ENCODE data around the gene NDUFS7. TPM values are rescaled to one million over a fixed set of nuclear protein-coding genes. Genes with fewer than 3 reads are reported as not detected.

NDUFS7 gene
- total RNA-seq, 1 donor from 2014 or later: 55.9 TPM

- H3K36me3 Mint-ChIP-seq: no peaks in the 10 kb centered on the region
- peak overlapping the region; percentile 23 for H3K27ac Mint-ChIP-seq
- H3K9me3 Mint-ChIP-seq: no peaks in the 10 kb centered on the region
- TF ChIP-seq CTCF (IDR thresholded peaks at IDR 0.05; ENCODE audit: unreplicated experiment): no peak
- H3K4me1 Mint-ChIP-seq: peaks cover 16% of the 10 kb centered on the region
- no peaks in the 10 kb centered on the region for H3K27me3 Mint-ChIP-seq (ENCODE audit: low read depth)
- H3K4me3 Mint-ChIP-seq: no peak overlapping the region
- no peak for DNase-seq (ENCODE audit: low spot score in 2 of 2, unreplicated experiment in 2 of 2)
Measured at GRCh38 chr19:1350867-1351266, 32.8 kb upstream of the NDUFS7 start.

GRCh38 chr19:1351381-1351851, 32.3 kb upstream of the NDUFS7 start:
- Mint-ChIP-seq H3K27me3 (ENCODE audit: low read depth) (no peaks in the 10 kb centered on the region), H3K9me3 (no peaks in the 10 kb centered on the region), H3K4me3 (peak overlapping the region; percentile 3), H3K4me1 (peaks cover 21% of the 10 kb centered on the region), H3K27ac (peak overlapping the region; percentile 67), H3K36me3 (no peaks in the 10 kb centered on the region)
- no peak for TF ChIP-seq CTCF (IDR thresholded peaks at IDR 0.05; ENCODE audit: unreplicated experiment)
- DNase-seq (ENCODE audit: low spot score in 2 of 2, unreplicated experiment in 2 of 2): no peak

- H3K27me3 Mint-ChIP-seq (ENCODE audit: low read depth): no peaks in the 10 kb centered on the region
- peak overlapping the region; percentile 4 for H3K4me3 Mint-ChIP-seq
- no peak overlapping the region for H3K27ac Mint-ChIP-seq
- TF ChIP-seq CTCF (IDR thresholded peaks at IDR 0.05; ENCODE audit: unreplicated experiment): no peak
- peaks cover 35% of the 10 kb centered on the region for H3K4me1 Mint-ChIP-seq
- H3K36me3 Mint-ChIP-seq: peaks cover 6% of the 10 kb centered on the region
- no peaks in the 10 kb centered on the region for H3K9me3 Mint-ChIP-seq
- DNase-seq (ENCODE audit: low spot score in 2 of 2, unreplicated experiment in 2 of 2): no peak
Measured at GRCh38 chr19:1353144-1353543, 30.6 kb upstream of the NDUFS7 start.

GRCh38 chr19:1354970-1355567, 28.6 kb upstream of the NDUFS7 start:
- Mint-ChIP-seq H3K4me1 (peaks cover 37% of the 10 kb centered on the region), H3K27me3 (ENCODE audit: low read depth) (no peaks in the 10 kb centered on the region), H3K9me3 (no peaks in the 10 kb centered on the region), H3K4me3 (peak overlapping the region; percentile 75), H3K27ac (peak overlapping the region; percentile 86), H3K36me3 (peaks cover 20% of the 10 kb centered on the region)
- DNase-seq (ENCODE audit: low spot score in 2 of 2, unreplicated experiment in 2 of 2): no peak
- TF ChIP-seq CTCF (IDR thresholded peaks at IDR 0.05; ENCODE audit: unreplicated experiment): no peak

- Mint-ChIP-seq H3K4me1 (peaks cover 38% of the 10 kb centered on the region), H3K9me3 (no peaks in the 10 kb centered on the region), H3K27ac (peak overlapping the region; percentile 86), H3K36me3 (peaks cover 23% of the 10 kb centered on the region), H3K4me3 (peak overlapping the region; percentile 75), H3K27me3 (ENCODE audit: low read depth) (no peaks in the 10 kb centered on the region)
- no peak for TF ChIP-seq CTCF (IDR thresholded peaks at IDR 0.05; ENCODE audit: unreplicated experiment)
- no peak for DNase-seq (ENCODE audit: low spot score in 2 of 2, unreplicated experiment in 2 of 2)
Measured at GRCh38 chr19:1355568-1356507, 27.9 kb upstream of the NDUFS7 start.
